Liver (tissue), 9 donors: ENCODE data around the gene RAD51. TPM values are rescaled to one million over a fixed set of nuclear protein-coding genes. Genes with fewer than 3 reads are reported as not detected.

Source experiments
- DNase-seq: peaks from one replicate; pipeline ENCODE4 v3.0.0-alpha.2; 2017; ENCODE audit warnings: low spot score
- H3K27ac ChIP-seq, 2 donors: one replicate each; pipeline ENCODE4 v1.7.0; 2013; ENCODE audit warnings: inconsistent platforms in 2 of 2, low read length in 2 of 2, control low read depth in 1 of 2, low read depth in 1 of 2, mild to moderate bottlenecking in 1 of 2
- H3K27me3 ChIP-seq, 4 donors: one replicate each; pipeline versions ENCODE4 v1.6.1 to v1.7.0; 2013; ENCODE audit warnings: low read length in 3 of 4, inconsistent platforms in 1 of 4, mild to moderate bottlenecking in 1 of 4, moderate library complexity in 1 of 4; ENCODE audit not compliant: control insufficient read depth in 4 of 4, insufficient read depth in 4 of 4
- H3K36me3 ChIP-seq, 4 donors: one replicate each; pipeline versions ENCODE4 v1.6.1 to v1.7.0; 2013; ENCODE audit warnings: low read length in 3 of 4, mild to moderate bottlenecking in 3 of 4, low read depth in 1 of 4, moderate library complexity in 1 of 4; ENCODE audit not compliant: control insufficient read depth in 4 of 4, insufficient read depth in 3 of 4
- H3K4me1 ChIP-seq, 4 donors: one replicate each; pipeline versions ENCODE4 v1.6.1 to v1.7.0; 2013; ENCODE audit warnings: low read length in 3 of 4, mild to moderate bottlenecking in 3 of 4, moderate library complexity in 1 of 4; ENCODE audit not compliant: control insufficient read depth in 4 of 4, insufficient read depth in 4 of 4
- H3K4me3 ChIP-seq, 3 donors: one replicate each; pipeline versions ENCODE4 v1.6.1 to v1.7.0; 2013; ENCODE audit warnings: low read length in 3 of 3, control low read depth in 1 of 3, low read depth in 1 of 3, mild to moderate bottlenecking in 1 of 3
- H3K9ac ChIP-seq, 2 donors: one replicate each; pipeline ENCODE4 v1.7.0; 2013; ENCODE audit warnings: low read length in 2 of 2, mild to moderate bottlenecking in 2 of 2, moderate library complexity in 2 of 2, control low read depth in 1 of 2, low read depth in 1 of 2
- H3K9me3 ChIP-seq, 4 donors: one replicate each; pipeline versions ENCODE4 v1.6.1 to v1.7.0; 2013; ENCODE audit warnings: low read length in 3 of 4; ENCODE audit not compliant: control insufficient read depth in 4 of 4
- EGR1 ChIP-seq, 2 donors: IDR thresholded peaks; 2 replicates each; pipeline ENCODE4 v1.6.1; 2016 to 2018; ENCODE audit warnings: antibody characterized with exemption in 2 of 2, low read depth in 2 of 2
- GABPA ChIP-seq, 2 donors: IDR thresholded peaks in 1 of 2; conservative IDR thresholded peaks in 1 of 2; 2 replicates each; pipeline ENCODE4 v1.6.1; 2016; ENCODE audit warnings: antibody characterized with exemption in 2 of 2, mild to moderate bottlenecking in 1 of 2, moderate library complexity in 1 of 2
- JUND ChIP-seq, 2 donors: IDR thresholded peaks; 2 replicates each; pipeline ENCODE4 v1.6.1; 2016; ENCODE audit warnings: antibody characterized with exemption in 2 of 2
- NR2F2 ChIP-seq: IDR thresholded peaks from 2 replicates; pipeline ENCODE4 v1.6.1; 2016; ENCODE audit warnings: antibody characterized with exemption
- TAF1 ChIP-seq: conservative IDR thresholded peaks from 2 replicates; pipeline ENCODE4 v1.6.1; 2016; ENCODE audit warnings: antibody characterized with exemption, mild to moderate bottlenecking
- YY1 ChIP-seq: IDR thresholded peaks from 2 replicates; pipeline ENCODE4 v1.6.1; 2016; ENCODE audit warnings: antibody characterized with exemption, mild to moderate bottlenecking
- WGBS: extraction: QIAGEN DNeasy Blood & Tissue Kit; methylation state at CpG from one replicate; pipeline ENCODE4 v1.1.7; 2013; 5-methylcytosine and 5-hydroxymethylcytosine counted together
- polyA plus RNA-seq, 2 donors: library from polyadenylated mRNA; stranded (reverse) in 1 of 2; unstranded in 1 of 2; fragments of 200-250 nt in 1 of 2; fragments of >200 nt in 1 of 2; fragmentation: Nextera tagmentation in 1 of 2; extraction: Ambion mirVana in 1 of 2; gene quantifications; one replicate each; pipeline versions ENCODE4 v1.2.1 to v1.2.3, GENCODE V29; 2013 to 2015
- total RNA-seq, 2 donors: library from RNA; depleted of rRNA; stranded (reverse); fragments of >200 nt; gene quantifications; one replicate each; pipeline ENCODE4 v1.2.3, GENCODE V29; 2014
- TF ChIP-seq, protein P1 (sequence below): IDR thresholded peaks from 2 replicates; pipeline ENCODE4 v1.6.1; 2016; ENCODE audit warnings: antibody characterized with exemption, mild to moderate bottlenecking
- TF ChIP-seq, protein P2 (sequence below): IDR thresholded peaks from 2 replicates; pipeline ENCODE4 v1.6.1; 2016; ENCODE audit warnings: antibody characterized with exemption
- TF ChIP-seq, protein P3 (sequence below): IDR thresholded peaks from 2 replicates; pipeline ENCODE4 v1.6.1; 2016; ENCODE audit warnings: antibody characterized with exemption
- TF ChIP-seq, protein P4 (sequence below): IDR thresholded peaks from 2 replicates; pipeline ENCODE4 v1.6.1; 2016; ENCODE audit warnings: antibody characterized with exemption
- donor health status: healthy.
- donor health status: healthy.
- donor health status: healthy.
- donor health status: healthy.
- donor health status: healthy.

Gene RAD51
- total and polyA plus RNA-seq, 4 donors, result 0.25 to 11.3 (median 0.69) TPM

DNA sequence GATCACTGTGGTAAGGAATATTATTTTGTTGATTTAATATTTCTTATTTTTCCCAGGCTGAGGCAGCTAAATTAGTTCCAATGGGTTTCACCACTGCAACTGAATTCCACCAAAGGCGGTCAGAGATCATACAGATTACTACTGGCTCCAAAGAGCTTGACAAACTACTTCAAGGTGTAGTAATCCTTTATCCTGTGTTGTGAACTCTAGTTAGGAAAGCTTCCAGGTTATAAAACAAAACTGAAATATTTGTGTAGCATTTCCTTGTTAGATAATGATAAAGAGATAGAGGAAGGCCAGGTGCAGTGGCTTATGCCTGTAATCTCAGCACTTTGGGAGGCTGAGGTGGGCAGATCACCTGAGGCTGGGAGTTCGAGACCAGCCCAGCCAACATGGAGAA, 11.1 kb downstream of the RAD51 start (continued):
- TF ChIP-seq, protein P1, sequence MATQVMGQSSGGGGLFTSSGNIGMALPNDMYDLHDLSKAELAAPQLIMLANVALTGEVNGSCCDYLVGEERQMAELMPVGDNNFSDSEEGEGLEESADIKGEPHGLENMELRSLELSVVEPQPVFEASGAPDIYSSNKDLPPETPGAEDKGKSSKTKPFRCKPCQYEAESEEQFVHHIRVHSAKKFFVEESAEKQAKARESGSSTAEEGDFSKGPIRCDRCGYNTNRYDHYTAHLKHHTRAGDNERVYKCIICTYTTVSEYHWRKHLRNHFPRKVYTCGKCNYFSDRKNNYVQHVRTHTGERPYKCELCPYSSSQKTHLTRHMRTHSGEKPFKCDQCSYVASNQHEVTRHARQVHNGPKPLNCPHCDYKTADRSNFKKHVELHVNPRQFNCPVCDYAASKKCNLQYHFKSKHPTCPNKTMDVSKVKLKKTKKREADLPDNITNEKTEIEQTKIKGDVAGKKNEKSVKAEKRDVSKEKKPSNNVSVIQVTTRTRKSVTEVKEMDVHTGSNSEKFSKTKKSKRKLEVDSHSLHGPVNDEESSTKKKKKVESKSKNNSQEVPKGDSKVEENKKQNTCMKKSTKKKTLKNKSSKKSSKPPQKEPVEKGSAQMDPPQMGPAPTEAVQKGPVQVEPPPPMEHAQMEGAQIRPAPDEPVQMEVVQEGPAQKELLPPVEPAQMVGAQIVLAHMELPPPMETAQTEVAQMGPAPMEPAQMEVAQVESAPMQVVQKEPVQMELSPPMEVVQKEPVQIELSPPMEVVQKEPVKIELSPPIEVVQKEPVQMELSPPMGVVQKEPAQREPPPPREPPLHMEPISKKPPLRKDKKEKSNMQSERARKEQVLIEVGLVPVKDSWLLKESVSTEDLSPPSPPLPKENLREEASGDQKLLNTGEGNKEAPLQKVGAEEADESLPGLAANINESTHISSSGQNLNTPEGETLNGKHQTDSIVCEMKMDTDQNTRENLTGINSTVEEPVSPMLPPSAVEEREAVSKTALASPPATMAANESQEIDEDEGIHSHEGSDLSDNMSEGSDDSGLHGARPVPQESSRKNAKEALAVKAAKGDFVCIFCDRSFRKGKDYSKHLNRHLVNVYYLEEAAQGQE, result no peak
- TF ChIP-seq GABPA (IDR thresholded peaks at IDR 0.05 in 1 of 2, conservative IDR thresholded peaks at IDR 0.05 in 1 of 2) (no peak), TAF1 (no peak)
- TF ChIP-seq, protein P2, sequence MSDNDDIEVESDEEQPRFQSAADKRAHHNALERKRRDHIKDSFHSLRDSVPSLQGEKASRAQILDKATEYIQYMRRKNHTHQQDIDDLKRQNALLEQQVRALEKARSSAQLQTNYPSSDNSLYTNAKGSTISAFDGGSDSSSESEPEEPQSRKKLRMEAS, result no peak

DNA sequence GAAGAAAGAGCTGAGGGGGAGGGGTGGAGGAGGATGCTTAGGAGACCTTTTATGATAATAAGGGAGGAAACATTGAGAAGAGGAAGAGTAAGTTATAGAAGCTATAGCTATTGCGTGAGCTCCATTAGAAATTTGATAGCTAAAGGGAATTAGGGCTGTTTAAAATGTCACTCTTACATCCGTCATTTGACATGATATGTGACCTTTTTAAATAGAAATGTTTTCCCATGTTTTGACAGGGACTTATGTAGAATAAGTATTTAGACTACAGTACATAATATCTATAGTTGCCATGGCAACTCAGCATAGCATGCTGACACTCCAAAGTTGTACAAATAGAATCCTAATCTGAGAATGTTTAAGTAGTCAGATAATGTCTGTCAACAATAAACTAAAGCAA, 19.2 kb downstream of the RAD51 start:
- H3K4me1 ChIP-seq, result no peaks in the 10 kb centered on the region
- H3K9me3 ChIP-seq, result no peaks in the 10 kb centered on the region
- TF ChIP-seq YY1, result no peak
- TF ChIP-seq, protein P3, sequence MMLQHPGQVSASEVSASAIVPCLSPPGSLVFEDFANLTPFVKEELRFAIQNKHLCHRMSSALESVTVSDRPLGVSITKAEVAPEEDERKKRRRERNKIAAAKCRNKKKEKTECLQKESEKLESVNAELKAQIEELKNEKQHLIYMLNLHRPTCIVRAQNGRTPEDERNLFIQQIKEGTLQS, result no peak
- no peak for TF ChIP-seq JUND (IDR thresholded peaks at IDR 0.05)
- TF ChIP-seq, protein P2, result no peak
- TF ChIP-seq EGR1 (IDR thresholded peaks at IDR 0.05; ENCODE audit: low read depth in 2 of 2), result no peak
- TF ChIP-seq, protein P1, result no peak
- no peak for TF ChIP-seq NR2F2
- TF ChIP-seq, protein P4, sequence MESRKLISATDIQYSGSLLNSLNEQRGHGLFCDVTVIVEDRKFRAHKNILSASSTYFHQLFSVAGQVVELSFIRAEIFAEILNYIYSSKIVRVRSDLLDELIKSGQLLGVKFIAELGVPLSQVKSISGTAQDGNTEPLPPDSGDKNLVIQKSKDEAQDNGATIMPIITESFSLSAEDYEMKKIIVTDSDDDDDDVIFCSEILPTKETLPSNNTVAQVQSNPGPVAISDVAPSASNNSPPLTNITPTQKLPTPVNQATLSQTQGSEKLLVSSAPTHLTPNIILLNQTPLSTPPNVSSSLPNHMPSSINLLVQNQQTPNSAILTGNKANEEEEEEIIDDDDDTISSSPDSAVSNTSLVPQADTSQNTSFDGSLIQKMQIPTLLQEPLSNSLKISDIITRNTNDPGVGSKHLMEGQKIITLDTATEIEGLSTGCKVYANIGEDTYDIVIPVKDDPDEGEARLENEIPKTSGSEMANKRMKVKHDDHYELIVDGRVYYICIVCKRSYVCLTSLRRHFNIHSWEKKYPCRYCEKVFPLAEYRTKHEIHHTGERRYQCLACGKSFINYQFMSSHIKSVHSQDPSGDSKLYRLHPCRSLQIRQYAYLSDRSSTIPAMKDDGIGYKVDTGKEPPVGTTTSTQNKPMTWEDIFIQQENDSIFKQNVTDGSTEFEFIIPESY, result no peak
- no peak for DNase-seq
- H3K4me3 ChIP-seq, result no peak overlapping the region
- H3K36me3 ChIP-seq, result no peaks in the 10 kb centered on the region
- 47% methylated on average over 2 of the region's 2 CpGs for WGBS
- H3K27me3 ChIP-seq, result no peaks in the 10 kb centered on the region
- H3K9ac ChIP-seq, result no peak overlapping the region
- H3K27ac ChIP-seq, result no peak overlapping the region
